ENCODE measurements around the gene ERC2.

ERC2 gene

GRCh38 chr3:56484122-56484521 lies 15.9 kb upstream of the ERC2 start:
- DNase-seq (ENCODE audit: low read depth) = no peak
- TF ChIP-seq CTCF (conservative IDR thresholded peaks at IDR 0.05; ENCODE audit: low read length) = no peak
- no peak overlapping the region for H3K4me3 ChIP-seq (ENCODE audit: low read length)

DNA sequence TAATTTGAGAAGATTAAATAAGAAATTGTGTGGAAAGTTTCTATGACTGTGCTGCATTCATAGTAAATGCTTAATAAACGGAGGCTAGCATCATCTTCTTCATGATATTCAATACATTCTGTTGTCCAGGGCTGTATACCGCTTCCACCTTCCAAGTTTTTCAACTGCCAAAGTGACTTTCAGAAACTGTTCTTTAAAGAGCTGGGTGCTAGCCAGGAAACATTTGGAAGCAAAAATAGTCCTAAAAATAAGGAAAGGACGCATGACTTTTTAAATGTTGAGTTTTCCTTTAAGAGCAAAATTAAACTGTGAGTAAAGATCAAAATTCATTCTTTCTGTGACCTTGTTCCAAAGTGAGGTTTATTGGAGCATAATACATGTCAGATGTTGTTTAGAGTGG lies 9.4 kb upstream of the ERC2 start:
- no peak for DNase-seq (ENCODE audit: low read depth)
- no peak overlapping the region for H3K4me3 ChIP-seq (ENCODE audit: low read length)
- no peak for TF ChIP-seq CTCF (conservative IDR thresholded peaks at IDR 0.05; ENCODE audit: low read length)

- no peak overlapping the region for H3K4me3 ChIP-seq (ENCODE audit: low read length)
- no peak for TF ChIP-seq CTCF (conservative IDR thresholded peaks at IDR 0.05; ENCODE audit: low read length)
- DNase-seq (ENCODE audit: low read depth) = no peak
These were observed 8.5 kb upstream of the ERC2 start for GRCh38 chr3:56476771-56477170.

DNA sequence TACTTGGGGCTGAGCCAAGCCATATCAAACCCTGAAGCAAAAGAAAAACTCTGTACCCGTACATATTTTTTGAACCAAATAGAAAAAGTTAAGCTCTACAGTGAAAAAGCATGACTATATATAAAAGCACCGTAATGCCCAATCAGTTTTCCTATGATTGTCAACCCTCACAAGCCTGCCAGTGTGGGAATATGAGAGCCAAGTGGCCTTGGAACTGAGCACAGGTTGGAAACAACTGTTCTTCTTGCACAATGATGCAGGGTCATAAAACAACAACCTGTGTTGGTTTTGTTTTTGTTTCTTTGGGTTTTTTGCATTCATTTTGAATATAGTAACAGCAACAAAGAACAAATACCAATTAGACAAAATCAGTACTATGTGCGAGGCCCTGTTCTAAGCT lies 3.5 kb upstream of the ERC2 start:
- TF ChIP-seq CTCF (conservative IDR thresholded peaks at IDR 0.05; ENCODE audit: low read length) = no peak

GRCh38 chr3:56469141-56469540 lies 874 bp upstream of the ERC2 start:
- no peak for DNase-seq (ENCODE audit: low read depth)
- no peak overlapping the region for H3K4me3 ChIP-seq (ENCODE audit: low read length)
- no peak for TF ChIP-seq CTCF (conservative IDR thresholded peaks at IDR 0.05; ENCODE audit: low read length)

More for the DNA sequence above, 3.5 kb upstream of the ERC2 start:
- no peak overlapping the region for H3K4me3 ChIP-seq (ENCODE audit: low read length)
- DNase-seq (ENCODE audit: low read depth) = no peak

GRCh38 chr3:56467801-56468183 lies 475 bp downstream of the ERC2 start:
- no peak for TF ChIP-seq CTCF (conservative IDR thresholded peaks at IDR 0.05; ENCODE audit: low read length)
- peak overlapping the region; percentile 37 for H3K4me3 ChIP-seq (ENCODE audit: low read length)

DNA sequence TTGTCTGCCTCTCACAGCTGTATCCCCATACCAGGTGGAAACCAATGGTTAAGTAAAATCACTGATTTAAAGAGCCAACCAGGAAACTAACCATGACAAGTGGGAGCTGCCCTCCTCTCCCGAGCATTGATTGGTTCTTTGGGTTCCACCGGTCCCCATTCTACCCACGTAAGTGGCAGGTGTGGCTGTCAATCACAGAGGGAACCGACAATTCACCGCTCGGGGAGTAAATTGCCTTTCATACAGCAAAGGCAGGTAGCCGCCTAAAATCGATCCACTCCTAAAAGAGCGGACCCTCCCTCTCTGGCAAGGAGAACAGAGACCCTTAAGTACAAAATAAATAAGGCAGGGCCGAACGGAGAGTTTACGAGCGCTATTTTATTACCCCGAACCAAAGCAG lies 1.2 kb downstream of the ERC2 start:
- DNase-seq (ENCODE audit: low read depth) = peak; percentile 19
- H3K4me3 ChIP-seq (ENCODE audit: low read length) = no peak overlapping the region
- TF ChIP-seq CTCF (conservative IDR thresholded peaks at IDR 0.05; ENCODE audit: low read length) = no peak

More at GRCh38 chr3:56467801-56468183, 475 bp downstream of the ERC2 start:
- no peak for DNase-seq (ENCODE audit: low read depth)
